Astrocyte (in vitro differentiated cells and primary cell): ENCODE measurements around the gene VDR. TPM values are rescaled to one million over a fixed set of nuclear protein-coding genes. Genes with fewer than 3 reads are reported as not detected.

Source experiments
- DNase-seq: peaks from one replicate; pipeline ENCODE4 v3.0.0-alpha.2; 2010; ENCODE audit warnings: low read depth
- FAIRE-seq: peaks from 2 replicates; lab custom pipeline; 2011; peaks lifted over from hg19 to GRCh38; lab: Jason Lieb, UNC
- H2AFZ ChIP-seq: 2 replicates; pipeline ENCODE4 v1.6.0; 2012; ENCODE audit warnings: low read depth, low read length, inconsistent platforms
- H3K27ac ChIP-seq: 2 replicates; pipeline ENCODE4 v1.5.1; 2011; ENCODE audit warnings: low read depth, low read length, inconsistent platforms
- H3K27me3 ChIP-seq: 2 replicates; pipeline ENCODE4 v1.6.0; 2011; ENCODE audit warnings: low read length, inconsistent platforms; ENCODE audit not compliant: insufficient read depth
- H3K36me3 ChIP-seq: 2 replicates; pipeline ENCODE4 v1.5.1; 2011; ENCODE audit warnings: low read length, inconsistent platforms; ENCODE audit not compliant: insufficient read depth
- H3K4me1 ChIP-seq: 2 replicates; pipeline ENCODE4 v1.5.1; 2011; ENCODE audit warnings: low read length, inconsistent platforms; ENCODE audit not compliant: insufficient read depth
- H3K4me2 ChIP-seq: 2 replicates; pipeline ENCODE4 v1.6.0; 2012; ENCODE audit warnings: low read length, inconsistent platforms
- H3K4me3 ChIP-seq: 2 replicates; pipeline ENCODE4 v1.5.1; 2011; ENCODE audit warnings: low read depth, mild to moderate bottlenecking, low read length, inconsistent platforms; ENCODE audit not compliant: insufficient read depth
- H3K79me2 ChIP-seq: 2 replicates; pipeline ENCODE4 v1.6.0; 2012; ENCODE audit warnings: mild to moderate bottlenecking, low read length, inconsistent platforms; ENCODE audit not compliant: insufficient read depth
- H3K9ac ChIP-seq: 2 replicates; pipeline ENCODE4 v1.6.0; 2012; ENCODE audit warnings: mild to moderate bottlenecking, low read length, inconsistent platforms
- H3K9me3 ChIP-seq: 2 replicates; pipeline ENCODE4 v1.5.1; 2012; ENCODE audit warnings: low read depth, mild to moderate bottlenecking, low read length, inconsistent platforms; ENCODE audit not compliant: insufficient read depth
- H4K20me1 ChIP-seq: 2 replicates; pipeline ENCODE4 v1.6.0; 2012; ENCODE audit warnings: low read length, inconsistent platforms; ENCODE audit not compliant: insufficient read depth
- H3K27ac Mint-ChIP-seq: one replicate; pipeline ENCODE4 v1.8.0; 2021; ENCODE audit warnings: mild to moderate bottlenecking, mixed read lengths; ENCODE audit not compliant: unreplicated experiment
- H3K27me3 Mint-ChIP-seq: one replicate; pipeline ENCODE4 v1.8.0; 2021; ENCODE audit warnings: low read depth, mixed read lengths; ENCODE audit not compliant: unreplicated experiment
- H3K36me3 Mint-ChIP-seq: one replicate; pipeline ENCODE4 v1.8.0; 2021; ENCODE audit warnings: low read depth, mixed read lengths; ENCODE audit not compliant: unreplicated experiment
- H3K4me1 Mint-ChIP-seq: one replicate; pipeline ENCODE4 v1.8.0; 2021; ENCODE audit warnings: low read depth, mixed read lengths; ENCODE audit not compliant: unreplicated experiment
- H3K4me3 Mint-ChIP-seq: one replicate; pipeline ENCODE4 v1.8.0; 2021; ENCODE audit warnings: mild to moderate bottlenecking, moderate library complexity, mixed read lengths; ENCODE audit not compliant: unreplicated experiment
- H3K9me3 Mint-ChIP-seq: one replicate; pipeline ENCODE4 v1.8.0; 2021; ENCODE audit warnings: mild to moderate bottlenecking, mixed read lengths; ENCODE audit not compliant: unreplicated experiment
- CTCF ChIP-seq: IDR thresholded peaks from 2 replicates; pipeline ENCODE4 v1.5.1; 2011; ENCODE audit warnings: low read depth, mild to moderate bottlenecking, inconsistent platforms, low read length, moderate library complexity; ENCODE audit not compliant: insufficient read depth
- EZH2 ChIP-seq: IDR thresholded peaks from 2 replicates; pipeline ENCODE4 v1.6.1; 2012; ENCODE audit warnings: mild to moderate bottlenecking, low read length, inconsistent platforms; ENCODE audit not compliant: insufficient read depth
- total RNA-seq: library from RNA; stranded (reverse); gene quantifications from 2 replicates; pipeline ENCODE4 v1.2.1, GENCODE V29; 2021

VDR gene
- total RNA-seq, 1 donor from 2014 or later = 6.6 TPM

DNA sequence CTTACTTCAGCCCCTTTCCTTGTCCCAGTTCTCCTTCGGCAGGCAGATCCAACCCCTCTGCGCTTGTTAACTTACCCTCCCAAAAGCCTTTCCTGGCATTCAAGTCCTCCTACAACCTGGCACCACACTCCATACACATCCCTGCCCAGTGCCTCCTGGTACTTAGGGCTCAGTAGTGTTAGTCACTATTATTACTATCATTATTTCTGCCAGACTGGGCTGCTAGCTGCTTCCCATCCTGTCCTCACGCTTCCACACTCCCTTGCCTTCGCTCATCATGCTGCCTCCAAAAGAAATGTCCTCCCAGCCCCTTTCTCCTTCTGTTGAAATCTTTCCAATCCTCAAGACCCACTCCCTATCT, 83.5 kb downstream of the VDR start:
- peak overlapping the region; percentile 70 for H2AFZ ChIP-seq
- peaks cover 28% of the 10 kb centered on the region for H4K20me1 ChIP-seq
- no peaks in the 10 kb centered on the region for H3K27me3 Mint-ChIP-seq
- H3K4me3 Mint-ChIP-seq = peak overlapping the region; percentile 96
- H3K9me3 Mint-ChIP-seq = no peaks in the 10 kb centered on the region
- peak overlapping the region; percentile 100 for H3K27ac Mint-ChIP-seq
- no peak for DNase-seq
- H3K27ac ChIP-seq = peak overlapping the region; percentile 96
- no peaks in the 10 kb centered on the region for H3K36me3 ChIP-seq
- H3K36me3 Mint-ChIP-seq = no peaks in the 10 kb centered on the region
- peak overlapping the region; percentile 95 for H3K9ac ChIP-seq
- TF ChIP-seq EZH2 (no peak), CTCF (no peak)
- H3K9me3 ChIP-seq = no peaks in the 10 kb centered on the region
- H3K4me3 ChIP-seq = no peak overlapping the region
- peaks cover 39% of the 10 kb centered on the region for H3K79me2 ChIP-seq
- H3K4me1 ChIP-seq = peaks cover 38% of the 10 kb centered on the region
- no peaks in the 10 kb centered on the region for H3K27me3 ChIP-seq
- H3K4me2 ChIP-seq = peak overlapping the region; percentile 99
- peaks cover 55% of the 10 kb centered on the region for H3K4me1 Mint-ChIP-seq
- no peak for FAIRE-seq

GRCh38 chr12:47820631-47821345, 84.0 kb downstream of the VDR start:
- peaks cover 44% of the 10 kb centered on the region for H3K79me2 ChIP-seq
- DNase-seq (peak; percentile 95), FAIRE-seq (no peak)

More at GRCh38 chr12:47820631-47821345, 84.0 kb downstream of the VDR start:
- Mint-ChIP-seq H3K9me3 (no peaks in the 10 kb centered on the region), H3K27me3 (no peaks in the 10 kb centered on the region), H3K4me1 (peaks cover 58% of the 10 kb centered on the region), H3K36me3 (no peaks in the 10 kb centered on the region), H3K27ac (peak overlapping the region; percentile 100), H3K4me3 (peak overlapping the region; percentile 96)
- Histone ChIP-seq H3K36me3 (no peaks in the 10 kb centered on the region), H3K4me2 (peak overlapping the region; percentile 99), H3K4me3 (peak overlapping the region; percentile 95), H3K27me3 (no peaks in the 10 kb centered on the region), H3K9me3 (no peaks in the 10 kb centered on the region), H3K9ac (peak overlapping the region; percentile 95), H4K20me1 (peaks cover 34% of the 10 kb centered on the region), H3K27ac (peak overlapping the region; percentile 96), H2AFZ (peak overlapping the region; percentile 70), H3K4me1 (peaks cover 40% of the 10 kb centered on the region)
- no peak for TF ChIP-seq CTCF
- no peak for TF ChIP-seq EZH2
